GM12873 (cell line): ENCODE measurements around the gene VRK2.

Source experiments
- TF ChIP-seq, protein P1 (sequence below): IDR thresholded peaks from 2 replicates; pipeline ENCODE4 v1.5.1; 2012; ENCODE audit warnings: low read depth, mild to moderate bottlenecking, moderate library complexity, low read length, control low read depth; ENCODE audit not compliant: insufficient read depth; ENCODE audit errors: missing control alignments

Gene VRK2

GRCh38 chr2:58070765-58071164 is 24.2 kb downstream of the VRK2 start:
- TF ChIP-seq, protein P1, sequence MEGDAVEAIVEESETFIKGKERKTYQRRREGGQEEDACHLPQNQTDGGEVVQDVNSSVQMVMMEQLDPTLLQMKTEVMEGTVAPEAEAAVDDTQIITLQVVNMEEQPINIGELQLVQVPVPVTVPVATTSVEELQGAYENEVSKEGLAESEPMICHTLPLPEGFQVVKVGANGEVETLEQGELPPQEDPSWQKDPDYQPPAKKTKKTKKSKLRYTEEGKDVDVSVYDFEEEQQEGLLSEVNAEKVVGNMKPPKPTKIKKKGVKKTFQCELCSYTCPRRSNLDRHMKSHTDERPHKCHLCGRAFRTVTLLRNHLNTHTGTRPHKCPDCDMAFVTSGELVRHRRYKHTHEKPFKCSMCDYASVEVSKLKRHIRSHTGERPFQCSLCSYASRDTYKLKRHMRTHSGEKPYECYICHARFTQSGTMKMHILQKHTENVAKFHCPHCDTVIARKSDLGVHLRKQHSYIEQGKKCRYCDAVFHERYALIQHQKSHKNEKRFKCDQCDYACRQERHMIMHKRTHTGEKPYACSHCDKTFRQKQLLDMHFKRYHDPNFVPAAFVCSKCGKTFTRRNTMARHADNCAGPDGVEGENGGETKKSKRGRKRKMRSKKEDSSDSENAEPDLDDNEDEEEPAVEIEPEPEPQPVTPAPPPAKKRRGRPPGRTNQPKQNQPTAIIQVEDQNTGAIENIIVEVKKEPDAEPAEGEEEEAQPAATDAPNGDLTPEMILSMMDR, result no peak

DNA sequence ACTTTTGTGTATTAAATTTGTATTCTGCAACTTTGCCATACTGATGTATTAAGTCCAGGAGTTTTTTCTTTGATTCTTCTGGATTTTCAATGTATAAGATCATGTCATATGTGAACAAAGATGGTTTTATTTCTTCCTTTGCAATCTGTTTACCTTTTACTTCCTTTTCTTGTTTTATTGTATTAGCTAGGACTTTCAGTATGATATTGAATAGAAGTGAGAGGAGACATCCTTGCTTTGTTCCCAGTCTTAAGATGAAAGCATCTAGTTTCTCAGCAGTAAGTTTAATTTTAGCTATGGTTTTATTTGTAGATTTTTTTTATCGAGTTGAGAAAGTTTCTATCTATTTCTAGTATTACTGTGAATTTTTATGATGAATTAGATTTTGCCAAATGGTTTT is 25.5 kb downstream of the VRK2 start:
- TF ChIP-seq, protein P1, result no peak

- TF ChIP-seq, protein P1, result no peak
Observed at GRCh38 chr2:58073008-58073407, 26.4 kb downstream of the VRK2 start.

DNA sequence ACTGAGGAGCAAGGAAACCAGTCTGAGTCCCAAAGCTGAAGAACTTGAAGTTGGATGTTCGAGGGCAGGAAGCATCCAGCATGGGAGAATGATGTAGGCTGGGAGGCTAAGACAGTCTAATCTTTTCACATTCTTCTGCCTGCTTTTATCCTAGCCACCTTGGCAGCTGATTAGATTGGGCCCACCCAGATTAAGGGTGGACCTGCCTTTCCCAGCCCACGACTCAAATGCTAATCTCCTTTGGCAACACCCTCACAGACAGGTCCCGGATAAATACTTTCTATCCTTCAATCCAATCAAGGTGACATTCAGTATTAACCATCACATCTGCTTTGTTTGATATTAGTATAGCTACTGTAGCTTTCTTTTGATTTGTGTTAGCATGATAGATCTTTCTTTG is 27.1 kb downstream of the VRK2 start:
- TF ChIP-seq, protein P1, result no peak

DNA sequence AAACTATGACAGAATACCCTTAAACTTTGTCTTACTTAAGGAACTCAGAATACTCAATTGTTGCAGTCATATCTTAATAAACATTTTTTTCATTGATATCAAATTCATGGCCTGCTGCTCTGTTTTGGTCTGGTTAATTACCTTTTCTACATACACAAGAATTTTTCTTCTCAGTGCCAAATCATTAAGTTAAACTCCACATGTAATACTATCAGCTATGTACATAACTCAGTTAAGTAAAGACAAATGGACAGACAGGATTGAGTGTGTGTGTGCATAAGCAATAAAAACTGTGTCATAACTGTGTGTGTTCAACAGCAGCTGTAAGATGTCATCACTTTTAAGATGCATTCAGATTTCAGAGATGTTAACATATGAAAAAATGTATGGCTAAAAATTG is 34.4 kb downstream of the VRK2 start:
- TF ChIP-seq, protein P1, result no peak

DNA sequence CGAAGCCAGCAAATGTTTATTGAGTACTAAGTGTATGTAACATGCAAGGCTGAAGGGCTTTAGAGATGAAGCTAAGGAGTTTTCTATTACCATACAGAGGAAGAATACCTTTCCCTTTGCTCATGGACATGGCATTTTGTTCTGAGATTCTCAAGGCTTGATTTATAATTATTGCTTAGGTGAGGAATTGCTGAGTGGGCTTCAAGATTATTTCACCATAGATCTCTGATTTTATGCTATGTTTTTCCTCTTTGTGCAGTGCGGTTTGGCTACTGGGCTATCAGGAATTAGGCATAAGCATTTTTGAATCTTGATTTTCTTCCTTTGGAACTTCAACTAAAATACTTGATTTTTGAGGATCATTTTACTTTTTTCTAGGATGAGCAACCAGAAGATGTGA is 42.5 kb downstream of the VRK2 start:
- TF ChIP-seq, protein P1, result no peak

DNA sequence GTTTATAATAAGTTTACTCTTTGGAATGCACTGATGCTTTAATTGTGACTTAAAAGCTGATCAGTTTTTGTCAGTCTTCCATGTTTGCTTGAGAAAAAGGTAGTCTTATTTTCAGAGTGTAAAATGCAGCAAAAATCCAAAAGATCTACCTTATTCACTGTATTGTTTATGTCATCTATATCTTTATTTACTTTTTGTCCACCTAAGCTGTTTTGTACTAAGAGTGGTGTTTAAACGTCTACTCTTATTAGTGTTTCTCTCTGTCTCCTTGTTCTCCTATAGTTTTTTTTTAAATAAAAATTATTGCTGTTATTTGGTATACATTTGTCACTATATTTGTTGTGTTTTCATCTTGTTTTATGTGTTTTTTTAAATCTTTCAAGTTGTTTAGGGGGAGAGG is 50.4 kb downstream of the VRK2 start:
- TF ChIP-seq, protein P1, result no peak
